WTC11 (cell line): ENCODE measurements around the gene SEBOX.

ENCODE experiments used
- CREB1 ChIP-seq: sonication (generic); formaldehyde crosslinking; IDR thresholded peaks from 2 replicates; pipeline ENCODE4 v1.8.0; 2023; ENCODE audit warnings: mild to moderate bottlenecking, missing genetic modification reagents
- KAT7 ChIP-seq: sonication (generic); formaldehyde crosslinking; IDR thresholded peaks from 2 replicates; pipeline ENCODE4 v1.8.1; 2023; ENCODE audit warnings: missing genetic modification reagents, mild to moderate bottlenecking, borderline replicate concordance
- TF ChIP-seq, protein P1 (sequence below): fragments of 200-600 bp; IDR thresholded peaks from 2 replicates; pipeline ENCODE4 v1.8.0; 2022; ENCODE audit warnings: antibody characterized with exemption
- TF ChIP-seq, protein P2 (sequence below): sonication (generic); formaldehyde crosslinking; conservative IDR thresholded peaks from 2 replicates; pipeline ENCODE4 v1.8.1; 2023; ENCODE audit warnings: mild to moderate bottlenecking, low read depth, missing genetic modification reagents, moderate library complexity

DNA sequence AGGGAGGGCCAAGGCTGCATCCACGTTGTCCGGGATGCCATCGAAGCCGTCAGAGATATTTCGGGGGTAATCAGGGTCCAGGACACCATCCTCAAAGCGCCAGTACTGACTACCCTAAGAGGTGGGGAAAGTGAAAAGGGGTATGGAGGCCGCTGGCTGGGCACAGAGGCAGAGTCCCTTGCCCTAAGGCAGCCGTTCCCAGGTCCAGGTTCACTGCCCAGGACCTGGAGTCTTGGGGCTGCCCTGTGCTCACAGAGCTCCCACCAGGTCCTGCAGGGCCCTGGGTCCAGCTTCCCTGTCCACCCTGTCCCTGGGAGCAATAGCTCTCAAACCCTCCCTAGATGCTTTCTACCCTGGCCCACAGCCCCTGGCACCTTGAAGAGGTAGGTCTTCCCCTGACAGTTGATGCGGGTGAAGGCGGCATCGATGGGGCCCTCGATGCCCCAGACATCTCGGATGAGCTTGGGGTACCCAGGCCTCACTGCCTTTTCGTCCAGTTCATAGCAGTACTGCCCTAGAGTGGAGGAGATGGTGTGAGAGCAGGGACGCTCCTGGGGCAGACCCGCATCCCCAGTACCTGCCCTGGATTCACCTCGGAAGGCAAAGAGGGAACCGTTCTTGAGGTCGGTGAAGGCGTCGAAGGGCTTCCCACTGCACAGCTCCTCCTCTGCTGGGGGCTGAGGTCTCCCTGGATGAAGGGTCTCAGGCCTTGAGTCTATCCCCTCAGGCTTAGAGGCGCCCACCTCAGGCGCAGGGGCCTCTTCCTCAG, 4.1 kb upstream of the SEBOX start:
- TF ChIP-seq, protein P1, sequence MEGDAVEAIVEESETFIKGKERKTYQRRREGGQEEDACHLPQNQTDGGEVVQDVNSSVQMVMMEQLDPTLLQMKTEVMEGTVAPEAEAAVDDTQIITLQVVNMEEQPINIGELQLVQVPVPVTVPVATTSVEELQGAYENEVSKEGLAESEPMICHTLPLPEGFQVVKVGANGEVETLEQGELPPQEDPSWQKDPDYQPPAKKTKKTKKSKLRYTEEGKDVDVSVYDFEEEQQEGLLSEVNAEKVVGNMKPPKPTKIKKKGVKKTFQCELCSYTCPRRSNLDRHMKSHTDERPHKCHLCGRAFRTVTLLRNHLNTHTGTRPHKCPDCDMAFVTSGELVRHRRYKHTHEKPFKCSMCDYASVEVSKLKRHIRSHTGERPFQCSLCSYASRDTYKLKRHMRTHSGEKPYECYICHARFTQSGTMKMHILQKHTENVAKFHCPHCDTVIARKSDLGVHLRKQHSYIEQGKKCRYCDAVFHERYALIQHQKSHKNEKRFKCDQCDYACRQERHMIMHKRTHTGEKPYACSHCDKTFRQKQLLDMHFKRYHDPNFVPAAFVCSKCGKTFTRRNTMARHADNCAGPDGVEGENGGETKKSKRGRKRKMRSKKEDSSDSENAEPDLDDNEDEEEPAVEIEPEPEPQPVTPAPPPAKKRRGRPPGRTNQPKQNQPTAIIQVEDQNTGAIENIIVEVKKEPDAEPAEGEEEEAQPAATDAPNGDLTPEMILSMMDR: no peak
- TF ChIP-seq CREB1 (no peak), KAT7 (CRISPR knock-in tag) (no peak)
- TF ChIP-seq, protein P2, sequence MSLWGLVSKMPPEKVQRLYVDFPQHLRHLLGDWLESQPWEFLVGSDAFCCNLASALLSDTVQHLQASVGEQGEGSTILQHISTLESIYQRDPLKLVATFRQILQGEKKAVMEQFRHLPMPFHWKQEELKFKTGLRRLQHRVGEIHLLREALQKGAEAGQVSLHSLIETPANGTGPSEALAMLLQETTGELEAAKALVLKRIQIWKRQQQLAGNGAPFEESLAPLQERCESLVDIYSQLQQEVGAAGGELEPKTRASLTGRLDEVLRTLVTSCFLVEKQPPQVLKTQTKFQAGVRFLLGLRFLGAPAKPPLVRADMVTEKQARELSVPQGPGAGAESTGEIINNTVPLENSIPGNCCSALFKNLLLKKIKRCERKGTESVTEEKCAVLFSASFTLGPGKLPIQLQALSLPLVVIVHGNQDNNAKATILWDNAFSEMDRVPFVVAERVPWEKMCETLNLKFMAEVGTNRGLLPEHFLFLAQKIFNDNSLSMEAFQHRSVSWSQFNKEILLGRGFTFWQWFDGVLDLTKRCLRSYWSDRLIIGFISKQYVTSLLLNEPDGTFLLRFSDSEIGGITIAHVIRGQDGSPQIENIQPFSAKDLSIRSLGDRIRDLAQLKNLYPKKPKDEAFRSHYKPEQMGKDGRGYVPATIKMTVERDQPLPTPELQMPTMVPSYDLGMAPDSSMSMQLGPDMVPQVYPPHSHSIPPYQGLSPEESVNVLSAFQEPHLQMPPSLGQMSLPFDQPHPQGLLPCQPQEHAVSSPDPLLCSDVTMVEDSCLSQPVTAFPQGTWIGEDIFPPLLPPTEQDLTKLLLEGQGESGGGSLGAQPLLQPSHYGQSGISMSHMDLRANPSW (CRISPR knock-in tag): no peak
